ENCODE results near the gene FKBP2. TPM values are rescaled to one million over a fixed set of nuclear protein-coding genes. Genes with fewer than 3 reads are reported as not detected.

The FKBP2 gene
- total and polyA plus RNA-seq, 2 of the 4 experiments (the other 2 are of a cell fraction): 36.2 to 76.4 TPM

GRCh38 chr11:64239662-64240434 lies 1.0 kb upstream of the FKBP2 start:
- H4K20me1 ChIP-seq (ENCODE audit: insufficient read depth, low read length): peaks cover 13% of the 10 kb centered on the region
- TF ChIP-seq CEBPB (IDR thresholded peaks at IDR 0.05; ENCODE audit: low read depth, low read length) (no peak), MXI1 (IDR thresholded peaks at IDR 0.05; ENCODE audit: borderline replicate concordance, low read depth, low read length) (0 out of 2 replicates have a peak, but pooled peaks have one; percentile 9)
- H3K27ac ChIP-seq (ENCODE audit: insufficient read depth, low read length): peak overlapping the region; percentile 85
- H3K4me3 ChIP-seq (ENCODE audit: insufficient read depth, low read depth, low read length): no peak overlapping the region
- peak overlapping the region; percentile 12; the same call in 2 of the 3 replicates for H2BK15ac ChIP-seq (ENCODE audit: low read depth, low read length)
- peak overlapping the region; percentile 90 for H4K5ac ChIP-seq (ENCODE audit: low read depth, low read length)
- H3K9me1 ChIP-seq (ENCODE audit: insufficient read depth, low read length): peaks cover 14% of the 10 kb centered on the region
- peak overlapping the region; percentile 96 to 99 for H4K8ac ChIP-seq (ENCODE audit: low read depth in 2 of 2, low read length in 2 of 2)
- H2AK5ac ChIP-seq (ENCODE audit: low read depth, low read length): peak overlapping the region; percentile 73
- peak overlapping the region; percentile 77 for H2BK5ac ChIP-seq (ENCODE audit: low read depth, low read length, poor library complexity, severe bottlenecking)
- H2AK9ac ChIP-seq (replicated peaks; ENCODE audit: low read depth, low read length, poor library complexity): peak overlapping the region; percentile 81
- peaks cover 31% of the 10 kb centered on the region for H3K36me3 ChIP-seq (ENCODE audit: control insufficient read depth, insufficient read depth, low read length)
- peak overlapping the region; percentile 1; the same call in 1 of the 2 replicates for H2BK120ac ChIP-seq (ENCODE audit: low read depth, low read length)
- in situ Hi-C loops (cut with MboI; ENCODE audit: low sequenced_read_pairs): no loop called here
- peak overlapping the region; percentile 79 for H3K14ac ChIP-seq (replicated peaks; ENCODE audit: low read depth, low read length)
- 0 out of 2 replicates have a peak overlapping the region, but pooled peaks have one; percentile 61 for H3K23ac ChIP-seq (ENCODE audit: low read depth, low read length)
- ChIA-PET CTCF (no interaction called here), POLR2A (ENCODE audit: unreplicated experiment) (no interaction called here)
- H3K56ac ChIP-seq (ENCODE audit: extremely low read depth, insufficient read depth, low read length): no peak overlapping the region
- H3K27me3 ChIP-seq (ENCODE audit: control insufficient read depth, insufficient read depth, low read length): no peaks in the 10 kb centered on the region
- peak overlapping the region; percentile 94 for H3K4ac ChIP-seq (ENCODE audit: low read depth, low read length)
- H3K9ac ChIP-seq (ENCODE audit: low read depth, low read length): peak overlapping the region; percentile 74
- H3K79me1 ChIP-seq (ENCODE audit: low read depth in 1 of 2, low read length in 2 of 2): peaks cover 30 to 50% of the 10 kb centered on the region in 2 experiments; a peak in 3 of 4 replicates
- no peak overlapping the region for H3K18ac ChIP-seq (ENCODE audit: low read depth, low read length)
- intact Hi-C loops (cut with micrococcal nuclease): loop anchor here (2.0 kb wide), 1 partner anchor 53 kb away; the partner anchor contains the start of gene STIP1
- no peaks in the 10 kb centered on the region for H3K9me3 ChIP-seq (ENCODE audit: control insufficient read depth, insufficient read depth, low read length)
- DNase-seq: no peak
- dilution Hi-C loops (cut with HindIII; ENCODE audit: low sequenced_read_pairs, unreplicated experiment): no loop called here
- 100% methylated on average over 2 of the region's 11 CpGs; no CpG with 5 or more reads in 1 of the 2 experiments for WGBS, 2 experiments (ENCODE audit: extremely low coverage in 2 of 2, insufficient read length in 1 of 2)
- peak overlapping the region; percentile 74 for H4K91ac ChIP-seq (ENCODE audit: insufficient read depth, low read depth, low read length)
- BruUV-seq (replicated peaks): no TSS peak
- H2BK20ac ChIP-seq (ENCODE audit: low read depth, low read length): no peak overlapping the region
- no peak overlapping the region for H2AFZ ChIP-seq (replicated peaks; ENCODE audit: low read length, poor library complexity)
- peak overlapping the region; percentile 81 for H3K4me2 ChIP-seq (ENCODE audit: low read depth, low read length)
- ATAC-seq (ENCODE audit: low read depth): no peak
- peaks cover 14% of the 10 kb centered on the region for H3K4me1 ChIP-seq (ENCODE audit: control insufficient read depth, insufficient read depth, low read length)
